Globus pallidus (tissue), 1 donor: Measurements from ENCODE around the gene SF3A1.

Experiments
- DNase-seq: peaks from one replicate; pipeline ENCODE4 v3.0.0-alpha.2; 2015; ENCODE audit warnings: low spot score

SF3A1 gene

GRCh38 chr22:30304495-30305244, 52.0 kb downstream of the SF3A1 start:
- no peak for DNase-seq

- DNase-seq: no peak
These were observed 53.9 kb downstream of the SF3A1 start for GRCh38 chr22:30302810-30303138.

GRCh38 chr22:30301995-30302809, 54.5 kb downstream of the SF3A1 start:
- no peak for DNase-seq

GRCh38 chr22:30299322-30299721, 57.4 kb downstream of the SF3A1 start:
- no peak for DNase-seq

GRCh38 chr22:30297991-30298701, 58.5 kb downstream of the SF3A1 start:
- no peak for DNase-seq

GRCh38 chr22:30297276-30297990, 59.3 kb downstream of the SF3A1 start:
- DNase-seq: no peak

- DNase-seq: no peak
These were observed 59.9 kb downstream of the SF3A1 start for GRCh38 chr22:30296833-30297232.

- DNase-seq: no peak
These were observed 60.4 kb downstream of the SF3A1 start for GRCh38 chr22:30296324-30296723.

- DNase-seq: no peak
These were observed 61.1 kb downstream of the SF3A1 start for GRCh38 chr22:30295576-30295975.

GRCh38 chr22:30294830-30295229, 61.9 kb downstream of the SF3A1 start:
- DNase-seq: no peak

GRCh38 chr22:30294066-30294465, 62.6 kb downstream of the SF3A1 start:
- no peak for DNase-seq

- no peak for DNase-seq
These were observed 63.7 kb downstream of the SF3A1 start for GRCh38 chr22:30293026-30293425.

GRCh38 chr22:30292069-30292970, 64.4 kb downstream of the SF3A1 start:
- DNase-seq: no peak

- DNase-seq: peak; percentile 85
These were observed 65.4 kb downstream of the SF3A1 start for GRCh38 chr22:30291058-30291892.

- DNase-seq: no peak
These were observed 66.2 kb downstream of the SF3A1 start for GRCh38 chr22:30290342-30291057.

- no peak for DNase-seq
These were observed 66.7 kb downstream of the SF3A1 start for GRCh38 chr22:30289980-30290313.

- DNase-seq: peak; percentile 91
These were observed 67.3 kb downstream of the SF3A1 start, which contains the start of gene CASTOR1 for GRCh38 chr22:30289141-30289979. CASTOR1 (minus strand) TSS chr22:30289505; CDS start chr22:30289497, 8 bp downstream.

- no peak for DNase-seq
These were observed 68.1 kb downstream of the SF3A1 start for GRCh38 chr22:30288419-30289140.
